HG02840 (cell line): ENCODE measurements around the gene EIF2B4.
"Not testable (repeated sequence)": the region's sequence is repeated elsewhere in the genome, so short reads cannot be mapped to it uniquely, and the experiment has no call there.

Experiments
- ATAC-seq: cut with Tn5 transposase; IDR thresholded peaks from one replicate; pipeline ENCODE4 v1.9.1; 2021; ENCODE audit warnings: mild to moderate bottlenecking, moderate library complexity, moderate number of reproducible peaks; ENCODE audit not compliant: unreplicated experiment, low FRiP score

The EIF2B4 gene

GRCh38 chr2:27350106-27350693 is 19.9 kb downstream of the EIF2B4 start:
- ATAC-seq: no peak

DNA sequence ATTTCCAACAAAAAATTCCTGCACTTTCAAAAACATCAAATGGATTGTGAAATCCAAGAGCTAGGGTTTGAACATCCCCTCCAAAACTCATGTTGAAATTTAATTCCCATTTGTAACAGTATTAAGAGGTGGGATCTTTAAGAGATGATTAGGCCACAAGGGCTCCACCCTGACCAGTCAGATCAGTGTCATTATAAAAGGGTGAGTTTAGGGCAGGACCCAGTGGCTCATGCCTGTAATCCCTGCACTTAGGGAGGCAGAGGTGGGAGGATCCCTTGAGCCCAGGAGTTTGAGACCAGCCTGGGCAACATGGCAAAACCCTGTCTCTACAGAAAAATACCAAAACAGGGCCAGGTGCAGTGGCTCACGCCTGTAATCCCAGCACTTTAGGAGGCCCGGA is 22.5 kb downstream of the EIF2B4 start:
- no peak for ATAC-seq

- no peak for ATAC-seq
Measured at GRCh38 chr2:27336173-27336572, 34.0 kb downstream of the EIF2B4 start.

DNA sequence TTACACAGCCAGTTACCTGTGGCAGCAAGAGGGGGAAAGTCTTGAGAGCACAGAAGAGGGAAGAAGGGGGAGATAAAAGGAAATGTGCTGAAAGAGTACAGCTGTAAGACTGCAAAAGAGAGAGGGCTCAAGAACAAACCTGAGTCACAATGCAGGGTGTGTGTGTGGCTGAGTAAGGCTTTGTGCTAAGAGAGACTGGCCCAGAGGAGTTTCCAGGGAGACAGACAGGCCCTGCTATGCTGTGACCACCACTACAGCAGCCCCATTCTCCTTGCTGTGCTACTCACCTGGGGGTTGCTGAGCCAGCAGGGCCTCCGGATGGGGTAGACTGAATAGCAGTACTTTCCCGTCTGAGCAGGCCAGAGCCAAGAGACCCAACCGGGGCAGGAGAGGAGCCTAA is 34.8 kb downstream of the EIF2B4 start:
- ATAC-seq: no peak

GRCh38 chr2:27324720-27325119 is 45.4 kb downstream of the EIF2B4 start:
- ATAC-seq: no peak

GRCh38 chr2:27323596-27324285 is 46.4 kb downstream of the EIF2B4 start:
- ATAC-seq: no peak

GRCh38 chr2:27322766-27323595 is 47.2 kb downstream of the EIF2B4 start, which contains the start of gene MPV17:
TSS of gene MPV17 (minus strand) at chr2:27323097. CDS start at chr2:27322517, 580 bp downstream.
- ATAC-seq: peak; percentile 88

- no peak for ATAC-seq
Measured at GRCh38 chr2:27322301-27322765, 47.8 kb downstream of the EIF2B4 start.

- no peak for ATAC-seq
Measured at GRCh38 chr2:27320958-27321543, 49.1 kb downstream of the EIF2B4 start.

DNA sequence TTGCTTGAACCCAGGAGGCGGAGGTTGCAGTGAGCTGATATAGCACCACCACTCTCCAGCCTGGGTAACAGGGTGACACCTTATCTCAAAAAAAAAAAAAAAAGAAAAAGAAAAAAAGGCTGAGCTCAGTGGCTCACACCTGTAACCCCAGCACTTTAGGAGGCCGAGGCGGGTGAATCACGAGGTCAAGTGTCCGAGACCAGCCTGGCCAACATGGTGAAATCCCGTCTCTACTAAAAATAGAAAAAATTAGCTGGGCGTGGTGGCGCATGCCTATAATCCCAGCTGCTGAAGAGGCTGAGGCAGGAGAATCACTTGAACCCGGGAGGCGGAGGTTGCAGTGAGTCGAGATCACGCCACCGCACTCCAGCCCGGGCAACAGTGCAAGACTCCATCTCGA is 50.3 kb downstream of the EIF2B4 start:
- ATAC-seq: not testable (repeated sequence)

DNA sequence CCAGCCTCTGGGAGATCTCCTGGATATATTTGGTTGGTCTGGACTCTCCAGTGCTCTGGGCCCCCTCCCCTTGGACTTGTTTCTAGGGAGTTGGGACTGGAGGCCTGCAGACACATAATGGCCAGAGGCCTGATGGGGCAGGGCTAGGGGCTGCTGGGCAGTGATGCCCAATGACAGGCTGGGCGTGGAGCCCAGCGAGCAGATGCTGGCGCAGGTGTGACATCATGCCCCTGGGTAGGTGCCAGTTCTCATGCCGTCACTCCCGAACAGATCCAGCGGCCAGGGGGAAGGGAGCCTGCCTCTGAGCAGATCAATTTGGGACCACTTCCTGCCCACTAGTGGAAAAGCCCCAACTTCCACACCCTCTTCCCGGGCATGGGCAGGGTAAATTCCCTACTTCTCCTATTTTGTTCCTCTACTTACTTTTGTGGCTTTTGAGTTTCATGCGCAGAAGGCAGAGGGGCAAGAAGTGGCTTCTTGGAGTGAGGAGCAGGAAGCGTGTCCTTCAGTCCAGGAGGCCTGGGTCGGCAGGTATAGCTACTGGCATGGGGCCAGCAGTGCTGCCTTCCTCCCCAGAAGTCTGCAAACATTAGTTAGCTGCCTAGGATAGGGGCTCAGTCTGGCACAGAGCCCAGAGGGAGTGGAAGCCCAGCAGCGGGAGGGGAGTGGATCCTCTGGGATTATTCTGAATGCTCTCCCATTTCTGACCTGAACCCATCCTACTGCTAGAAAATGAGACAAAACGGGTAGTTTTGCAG is 53.3 kb downstream of the EIF2B4 start:
- no peak for ATAC-seq

DNA sequence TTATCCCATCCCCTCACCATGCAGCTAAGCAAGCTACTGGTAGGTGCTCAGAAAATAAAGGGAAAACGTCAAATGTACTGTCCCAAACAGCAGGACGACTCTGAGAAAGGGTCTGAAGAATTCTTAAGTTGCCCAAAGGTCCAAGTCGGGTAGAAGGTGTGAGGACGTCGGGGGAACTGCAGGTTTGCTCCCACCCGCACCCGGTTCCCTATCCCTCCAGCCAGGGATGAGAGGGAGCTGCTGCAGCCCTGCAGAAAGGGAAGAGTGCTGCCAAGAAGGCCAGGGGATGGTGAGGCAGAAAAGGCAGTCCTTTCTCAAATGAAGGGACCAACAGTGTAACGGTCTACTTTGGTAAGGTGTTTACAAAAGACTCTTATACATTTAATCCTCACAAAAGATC is 55.0 kb downstream of the EIF2B4 start:
- ATAC-seq: no peak

DNA sequence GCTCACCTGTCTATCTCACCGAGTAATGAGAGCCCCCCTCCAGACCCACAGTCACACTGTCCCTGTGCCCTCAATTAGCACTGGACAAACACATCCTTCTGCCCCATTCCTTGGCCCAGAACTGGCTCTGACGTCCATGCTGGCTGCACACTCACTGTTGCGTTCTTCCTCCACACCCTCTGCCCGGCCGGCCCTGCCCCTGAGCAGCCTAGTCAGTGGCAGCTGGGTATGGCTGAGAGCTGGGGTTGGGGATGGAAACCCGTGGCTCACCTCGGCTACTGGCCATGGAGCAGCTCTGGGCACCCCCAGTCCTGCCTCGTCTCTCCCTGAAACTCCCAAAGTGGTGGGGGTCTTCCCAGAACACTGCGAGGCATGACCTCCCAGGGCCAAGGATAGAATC is 55.4 kb downstream of the EIF2B4 start:
- ATAC-seq: no peak
